Sigmoid colon (tissue), 7 donors: ENCODE measurements around the gene CNTD1. TPM values are rescaled to one million over a fixed set of nuclear protein-coding genes. Genes with fewer than 3 reads are reported as not detected.

Experiments used
- DNase-seq: peaks from one replicate; pipeline ENCODE4 v3.0.0-alpha.2; 2019
- H3K27ac ChIP-seq, 4 donors: fragments of 200-600 bp; sonication (generic); one replicate each; pipeline ENCODE4 v1.5.1; 2016 to 2019; ENCODE audit warnings: mild to moderate bottlenecking in 1 of 4
- H3K27me3 ChIP-seq, 3 donors: fragments of 200-600 bp; sonication (generic); one replicate each; pipeline ENCODE4 v1.5.1; 2019; ENCODE audit warnings: mild to moderate bottlenecking in 1 of 3
- H3K36me3 ChIP-seq, 4 donors: fragments of 200-600 bp; sonication (generic); one replicate each; pipeline ENCODE4 v1.5.1; 2016 to 2019
- H3K4me1 ChIP-seq, 4 donors: fragments of 200-600 bp; sonication (generic); one replicate each; pipeline ENCODE4 v1.5.1; 2017 to 2019
- H3K4me3 ChIP-seq, 4 donors: fragments of 200-600 bp; sonication (generic); one replicate each; pipeline ENCODE4 v1.5.1; 2017 to 2019; ENCODE audit warnings: mild to moderate bottlenecking in 2 of 4, moderate library complexity in 1 of 4
- H3K9me3 ChIP-seq, 4 donors: fragments of 200-600 bp in 3 of 4; sonication (generic) in 3 of 4; one replicate each; pipeline versions ENCODE4 v1.5.1 to v1.6.1; 2013 to 2019
- CTCF ChIP-seq, 4 experiments: fragments of 450-650 bp in 3 of 4; fragments of 200-600 bp in 1 of 4; IDR thresholded peaks; one replicate each; pipeline ENCODE4 v1.5.1; 2016 to 2019; ENCODE audit warnings: antibody characterized with exemption in 4 of 4, mild to moderate bottlenecking in 3 of 4, moderate library complexity in 2 of 4
- EP300 ChIP-seq, 4 donors: sonication (generic); formaldehyde crosslinking; IDR thresholded peaks; one replicate each; pipeline ENCODE4 v1.6.1; 2017; ENCODE audit warnings: antibody characterized with exemption in 4 of 4
- POLR2A ChIP-seq, 2 donors: fragments of 450-650 bp; IDR thresholded peaks; one replicate each; pipeline ENCODE4 v1.6.1; 2016; ENCODE audit warnings: antibody characterized with exemption in 2 of 2, mild to moderate bottlenecking in 2 of 2, moderate library complexity in 2 of 2
- POLR2AphosphoS5 ChIP-seq, 4 donors: sonication (generic); formaldehyde crosslinking; IDR thresholded peaks; one replicate each; pipeline ENCODE4 v1.6.1; 2017; ENCODE audit warnings: antibody characterized with exemption in 4 of 4
- WGBS, 2 donors: extraction: QIAGEN DNeasy Blood & Tissue Kit; methylation state at CpG; one replicate each; pipeline ENCODE4 v1.1.7; 2013; 5-methylcytosine and 5-hydroxymethylcytosine counted together
- intact Hi-C: fragments of 100-400 bp; cut with DNase I; formaldehyde crosslinking; loops from one replicate; pipeline ENCODE4 v1.15.1; 2023
- polyA plus RNA-seq, 3 donors: library from polyadenylated mRNA; stranded (reverse); fragments of 200-250 nt; gene quantifications; one replicate each; pipeline ENCODE4 v1.2.3, GENCODE V29; 2013
- total RNA-seq, 4 donors: library from RNA; depleted of rRNA; stranded (reverse); fragments of >200 nt; gene quantifications; one replicate each; pipeline ENCODE4 v1.1.0, GENCODE V29; 2016
- donor health status: healthy with polysubstance abuse.
- donor health status: Bipolar disorder and iron deficiency.
- donor health status: healthy.

The CNTD1 gene
- total and polyA plus RNA-seq, 7 donors, result 0.33 to 7.2 (median 2.3) TPM; not detected in 3

GRCh38 chr17:42779936-42780850, 18.5 kb upstream of the CNTD1 start, which contains the start of gene WNK4:
TSS of gene WNK4 (plus strand) at chr17:42780610. CDS start at chr17:42780699, 89 bp downstream.
- Histone ChIP-seq H3K27ac (peak within 1 kb of the TSS in 1 of 4 donors; percentile 62), H3K4me1 (peaks cover 0 to 24% (median 20%) of the 10 kb centered on the region in 4 donors), H3K36me3 (peaks cover 9 to 45% (median 22%) of the 10 kb centered on the region in 4 donors), H3K4me3 (peak within 1 kb of the TSS in 3 of 4 donors; percentile 33 to 47 (median 41)), H3K9me3 (no peaks in the 10 kb centered on the region), H3K27me3 (peaks cover 32 to 56% (median 51%) of the 10 kb centered on the region in 3 donors)
- TF ChIP-seq EP300 (IDR thresholded peaks at IDR 0.05), result no peak
- TF ChIP-seq POLR2A (IDR thresholded peaks at IDR 0.05), result no peak
- no peak for TF ChIP-seq CTCF (IDR thresholded peaks at IDR 0.05)
- TF ChIP-seq POLR2AphosphoS5 (IDR thresholded peaks at IDR 0.05), result no peak
- WGBS, 2 donors, result 3 to 12% methylated on average over 65 of the region's 65 CpGs
- intact Hi-C loops, result no loop called here
- peak; percentile 57 for DNase-seq

- no peak for DNase-seq
- intact Hi-C loops, result no loop called here
- Histone ChIP-seq H3K4me3 (peak overlapping the region in 3 of 4 donors; percentile 33 to 47 (median 41)), H3K9me3 (no peaks in the 10 kb centered on the region), H3K27me3 (peaks cover 36 to 65% (median 60%) of the 10 kb centered on the region in 3 donors), H3K27ac (peak overlapping the region in 1 of 4 donors; percentile 62), H3K36me3 (peaks cover 9 to 36% (median 21%) of the 10 kb centered on the region in 4 donors), H3K4me1 (peaks cover 0 to 27% (median 22%) of the 10 kb centered on the region in 4 donors)
- 2 to 5% methylated on average over 39 of the region's 39 CpGs for WGBS, 2 donors
- TF ChIP-seq POLR2AphosphoS5 (IDR thresholded peaks at IDR 0.05) (peak in 1 of 4 donors; percentile 7), CTCF (IDR thresholded peaks at IDR 0.05) (no peak), EP300 (IDR thresholded peaks at IDR 0.05) (no peak), POLR2A (IDR thresholded peaks at IDR 0.05) (no peak)
Measured at GRCh38 chr17:42780851-42781638, 17.6 kb upstream of the CNTD1 start.

GRCh38 chr17:42781639-42782165, 17.0 kb upstream of the CNTD1 start:
- H3K27me3 ChIP-seq, result peaks cover 41 to 71% (median 66%) of the 10 kb centered on the region in 3 donors
- no peak for DNase-seq
- no peaks in the 10 kb centered on the region for H3K9me3 ChIP-seq
- peaks cover 9 to 30% (median 18%) of the 10 kb centered on the region in 4 donors for H3K36me3 ChIP-seq
- intact Hi-C loops, result no loop called here
- 8 to 35% methylated on average over 10 of the region's 10 CpGs for WGBS, 2 donors
- TF ChIP-seq POLR2AphosphoS5 (IDR thresholded peaks at IDR 0.05) (no peak), POLR2A (IDR thresholded peaks at IDR 0.05) (no peak), EP300 (IDR thresholded peaks at IDR 0.05) (no peak), CTCF (IDR thresholded peaks at IDR 0.05) (no peak)
- no peak overlapping the region for H3K4me3 ChIP-seq
- H3K27ac ChIP-seq, result no peak overlapping the region
- peaks cover 0 to 27% (median 22%) of the 10 kb centered on the region in 4 donors for H3K4me1 ChIP-seq

- 9 to 19% methylated on average over 29 of the region's 29 CpGs for WGBS, 2 donors
- H3K4me1 ChIP-seq, result peaks cover 0 to 27% (median 22%) of the 10 kb centered on the region in 4 donors
Measured at GRCh38 chr17:42782166-42783061, 16.2 kb upstream of the CNTD1 start.

More at GRCh38 chr17:42782166-42783061, 16.2 kb upstream of the CNTD1 start:
- Histone ChIP-seq H3K36me3 (peaks cover 9 to 23% (median 14%) of the 10 kb centered on the region in 4 donors), H3K4me3 (no peak overlapping the region), H3K9me3 (no peaks in the 10 kb centered on the region), H3K27me3 (peaks cover 41 to 79% (median 73%) of the 10 kb centered on the region in 3 donors), H3K27ac (no peak overlapping the region)
- DNase-seq, result no peak
- TF ChIP-seq POLR2AphosphoS5 (IDR thresholded peaks at IDR 0.05), result no peak
- TF ChIP-seq CTCF (IDR thresholded peaks at IDR 0.05), result no peak
- TF ChIP-seq POLR2A (IDR thresholded peaks at IDR 0.05), result no peak
- TF ChIP-seq EP300 (IDR thresholded peaks at IDR 0.05), result no peak
- intact Hi-C loops, result no loop called here
